HG02610 (cell line): ENCODE data around the gene SFSWAP.
"Not testable (repeated sequence)": the region's sequence is repeated elsewhere in the genome, so short reads cannot be mapped to it uniquely, and the experiment has no call there.

Experiments
- ATAC-seq: cut with Tn5 transposase; IDR thresholded peaks from one replicate; pipeline ENCODE4 v1.9.1; 2021; ENCODE audit warnings: mild to moderate bottlenecking, moderate library complexity; ENCODE audit not compliant: unreplicated experiment

The SFSWAP gene

DNA sequence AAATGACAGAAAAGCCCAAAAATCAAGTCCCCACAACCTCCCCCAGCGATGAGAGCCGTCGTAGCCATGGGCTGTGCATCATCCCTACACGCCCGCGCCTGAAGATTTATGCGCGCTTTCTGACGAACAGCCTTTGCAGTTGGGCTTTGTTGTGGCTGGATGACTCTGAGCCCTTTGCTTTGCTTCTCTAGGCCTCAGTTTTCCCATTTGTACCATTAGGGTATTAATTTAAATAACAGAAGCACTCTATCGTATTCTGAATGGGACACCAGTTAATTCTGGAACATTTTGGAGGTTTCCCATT lies 24.2 kb downstream of the SFSWAP start:
- ATAC-seq = no peak

DNA sequence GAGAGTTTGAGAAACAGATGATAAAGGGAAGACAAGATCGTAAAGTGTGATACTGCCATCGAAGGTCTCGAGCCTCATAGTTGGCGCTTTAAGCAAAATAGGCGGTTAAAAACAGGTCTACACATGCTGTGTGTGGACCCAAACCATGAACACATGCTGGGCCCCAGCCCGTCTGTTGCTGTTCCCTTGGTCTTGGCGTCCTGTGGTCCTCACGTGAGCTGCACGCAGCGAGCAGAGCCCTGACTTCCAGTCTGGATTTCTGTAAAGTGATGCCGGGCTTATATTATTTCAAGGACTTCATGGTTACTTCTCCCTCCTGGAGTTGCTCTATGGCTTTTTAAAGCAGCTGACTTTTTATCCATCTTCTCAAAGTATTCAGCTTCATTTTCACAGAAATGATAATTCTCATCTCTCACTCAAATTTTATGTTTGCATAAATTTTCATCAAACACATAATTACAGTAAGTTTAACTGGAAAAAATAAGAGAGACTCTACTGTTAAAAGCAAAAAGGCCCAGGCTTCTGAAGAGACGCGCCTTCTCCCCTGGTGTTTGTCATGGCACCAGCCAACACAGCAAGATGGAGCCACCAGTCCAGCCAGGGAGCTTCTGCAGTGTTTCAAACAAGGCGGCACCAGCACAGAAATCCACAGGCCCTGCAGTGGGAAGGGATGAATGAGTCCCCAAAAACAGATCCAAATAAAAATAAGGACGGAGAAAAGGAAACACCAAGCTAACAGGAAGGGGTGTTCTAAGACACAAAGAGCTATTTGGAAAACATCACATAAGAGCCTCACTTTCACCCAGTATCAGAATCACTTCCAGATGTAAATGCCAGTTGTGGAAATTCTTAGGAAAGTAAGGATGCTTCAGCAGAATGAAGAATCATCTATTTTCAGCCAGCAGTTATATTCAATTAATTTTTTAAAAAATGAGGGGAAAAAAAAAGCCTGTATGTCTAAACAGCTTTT lies 24.9 kb downstream of the SFSWAP start:
- ATAC-seq = no peak

DNA sequence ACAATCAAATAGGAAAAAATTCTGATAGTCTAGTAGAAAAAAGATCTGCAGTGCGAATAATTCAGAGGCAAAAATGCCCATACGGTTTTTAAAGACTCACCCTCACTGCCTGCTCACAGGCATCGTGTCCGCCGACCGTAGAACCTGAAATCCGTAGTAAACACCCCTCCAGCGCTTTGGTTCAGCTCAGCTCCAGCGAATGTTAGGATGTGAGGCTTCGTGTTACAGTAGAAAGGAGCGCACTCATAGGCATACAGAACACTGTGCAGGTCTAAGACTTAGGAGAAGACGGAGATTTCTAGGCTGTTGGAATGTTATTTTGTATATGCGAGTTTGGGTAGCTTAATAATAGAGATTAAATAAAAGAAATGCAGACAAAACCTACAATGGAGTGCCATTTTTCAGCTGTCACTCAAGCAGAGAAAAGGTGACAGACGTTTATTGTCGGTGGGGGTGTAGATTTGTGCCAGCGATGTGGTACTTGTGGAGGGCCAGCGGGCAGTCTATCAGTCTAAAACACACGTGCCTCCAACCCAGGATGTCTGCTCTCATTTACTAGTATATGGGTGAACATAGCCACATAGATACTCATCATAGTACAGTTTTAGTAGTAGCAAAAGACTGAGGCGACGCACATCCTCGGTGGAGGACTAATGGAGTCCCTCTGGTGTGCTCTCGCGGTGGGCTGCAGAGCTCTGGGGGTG lies 25.7 kb downstream of the SFSWAP start:
- ATAC-seq = no peak

DNA sequence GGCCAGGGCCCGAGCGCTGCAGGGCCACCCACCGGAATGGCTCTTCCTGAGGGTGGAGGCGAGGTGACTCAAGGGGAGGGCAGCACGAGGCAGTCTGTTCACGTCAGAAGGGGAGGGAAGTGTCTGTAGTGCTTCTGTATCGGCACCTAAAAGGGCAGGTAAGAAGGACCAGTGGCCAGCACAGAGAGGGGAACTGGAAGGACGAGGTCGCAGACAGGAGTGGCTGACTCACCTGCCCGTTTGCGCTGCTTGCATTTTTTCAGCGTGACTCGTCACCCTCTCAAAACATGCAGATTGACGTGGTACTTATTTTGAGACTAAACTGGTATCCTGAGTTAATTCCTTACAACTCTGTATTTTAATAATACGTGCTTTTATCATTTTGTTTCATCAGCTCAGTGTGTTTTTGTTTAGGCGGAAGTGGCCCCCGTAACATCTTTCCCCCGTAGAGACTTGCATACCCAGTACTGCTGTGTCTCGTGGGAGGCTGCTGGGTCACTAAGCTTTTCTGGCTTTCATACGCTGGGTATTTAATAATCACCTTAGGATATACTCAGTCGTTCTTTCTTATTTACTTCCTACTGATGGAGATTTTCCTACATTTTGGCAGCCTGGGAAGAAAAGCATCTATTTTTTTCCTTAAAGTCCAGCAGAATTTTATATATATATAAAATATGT lies 26.4 kb downstream of the SFSWAP start:
- ATAC-seq = no peak

DNA sequence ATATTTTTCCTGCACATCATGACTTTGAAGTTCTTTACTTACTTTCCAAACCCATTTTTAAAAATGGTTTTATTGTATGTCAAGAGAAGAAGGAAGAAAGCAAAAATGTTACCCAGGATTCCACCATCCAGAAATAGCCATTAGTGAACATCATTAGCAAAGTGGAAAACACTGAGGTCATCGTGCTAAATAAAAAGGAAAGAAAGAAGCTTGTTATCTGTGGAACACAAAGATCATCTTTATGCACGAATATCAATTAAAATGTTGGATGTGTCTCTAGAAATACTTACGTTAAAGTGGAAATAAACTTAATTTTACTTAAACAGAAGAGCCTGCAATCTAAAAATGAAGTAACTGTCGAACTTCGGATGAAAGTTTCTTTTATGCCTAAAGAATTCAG lies 27.3 kb downstream of the SFSWAP start:
- no peak for ATAC-seq

DNA sequence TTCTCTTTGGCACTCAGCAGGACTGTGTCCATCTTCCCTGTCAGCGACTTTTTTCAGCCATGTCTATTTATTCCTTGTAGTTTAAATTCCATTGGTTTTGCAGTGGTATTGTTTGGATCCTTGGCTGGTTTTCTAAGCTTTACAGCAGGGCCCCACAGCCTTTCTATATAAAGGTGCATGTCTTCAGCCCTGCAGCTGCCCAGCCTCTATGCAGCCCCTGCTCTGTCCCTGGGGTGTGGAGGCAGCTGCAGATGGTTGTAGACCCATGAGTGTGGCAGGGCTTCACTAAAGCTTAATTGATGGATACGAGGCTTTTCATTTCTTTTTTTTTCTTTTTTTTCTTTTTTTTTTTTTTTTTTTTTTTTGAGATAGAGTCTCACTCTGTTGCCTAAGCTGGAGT lies 29.7 kb downstream of the SFSWAP start:
- ATAC-seq = no peak

DNA sequence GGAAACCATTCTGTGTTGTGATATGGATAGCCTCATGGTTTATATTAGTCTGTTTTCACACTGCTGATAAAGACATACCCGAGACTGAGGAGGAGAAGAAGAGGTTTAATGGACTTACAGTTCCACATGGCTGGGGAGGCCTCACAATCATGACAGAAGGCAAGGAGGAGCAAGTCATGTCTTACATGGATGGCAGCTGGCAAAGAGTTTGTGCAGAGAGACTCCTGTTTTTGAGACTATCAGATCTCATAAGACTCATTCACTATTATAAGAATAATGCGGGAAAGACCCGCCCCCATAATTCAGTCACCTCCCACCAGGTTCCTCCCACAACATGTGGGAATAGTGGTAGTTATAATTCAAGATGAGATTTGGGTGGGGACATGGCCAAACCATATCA lies 31.9 kb downstream of the SFSWAP start:
- not testable (repeated sequence) for ATAC-seq

DNA sequence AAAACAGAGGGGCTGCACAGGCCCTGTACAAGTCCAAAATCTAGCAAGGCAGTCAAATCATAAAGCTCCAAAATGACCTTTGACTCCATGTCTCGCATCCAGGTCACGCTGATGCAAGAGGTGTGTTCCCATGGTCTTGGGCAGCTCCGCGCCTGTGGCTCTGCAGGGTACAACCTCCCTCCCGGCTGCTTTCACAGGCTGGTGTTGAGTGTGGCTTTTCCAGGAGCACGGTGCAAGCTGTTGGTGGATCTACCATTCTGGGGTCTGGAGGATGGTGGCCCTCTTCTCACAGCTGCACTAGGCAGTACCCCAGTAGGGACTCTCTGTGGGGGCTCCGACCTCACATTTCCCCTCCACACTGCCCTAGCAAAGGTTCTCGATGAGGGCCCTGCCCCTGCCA lies 32.5 kb downstream of the SFSWAP start:
- not testable (repeated sequence) for ATAC-seq

DNA sequence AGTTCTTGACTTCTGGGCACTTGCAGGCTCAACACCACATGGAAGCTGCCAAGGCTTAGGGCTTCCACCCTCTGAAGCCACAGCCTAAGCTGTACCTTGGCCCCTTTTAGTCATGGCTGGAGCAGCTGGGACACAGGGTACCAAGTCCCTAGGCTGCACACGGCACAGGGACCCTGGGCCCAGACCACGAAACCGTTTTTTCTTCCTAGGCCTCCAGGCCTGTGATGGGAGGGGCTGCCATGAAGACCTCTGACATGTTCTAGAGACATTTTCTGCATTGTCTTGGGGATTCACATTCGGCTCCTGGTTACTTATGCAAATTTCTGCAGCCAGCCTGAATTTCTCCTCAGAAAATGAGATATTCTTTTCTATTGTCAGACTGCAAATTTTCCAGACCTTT lies 33.0 kb downstream of the SFSWAP start:
- ATAC-seq = not testable (repeated sequence)

DNA sequence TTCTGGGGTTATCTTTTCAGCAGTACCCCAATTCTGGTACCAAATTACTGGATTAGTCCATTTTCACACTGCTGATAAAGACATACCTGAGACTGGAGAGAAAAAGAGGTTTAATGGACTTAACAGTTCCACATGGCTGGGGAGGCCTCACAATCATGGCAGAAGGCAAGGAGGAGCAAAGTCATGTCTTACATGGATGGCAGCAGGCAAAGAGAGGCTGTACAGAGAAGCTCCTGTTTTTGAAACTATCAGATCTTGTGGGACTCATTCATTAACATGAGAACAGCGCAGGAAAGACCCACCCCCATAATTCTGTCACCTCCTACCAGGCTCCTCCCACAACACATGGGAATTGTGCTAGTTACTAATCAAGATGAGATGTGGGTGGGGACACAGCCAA lies 33.8 kb downstream of the SFSWAP start:
- not testable (repeated sequence) for ATAC-seq

DNA sequence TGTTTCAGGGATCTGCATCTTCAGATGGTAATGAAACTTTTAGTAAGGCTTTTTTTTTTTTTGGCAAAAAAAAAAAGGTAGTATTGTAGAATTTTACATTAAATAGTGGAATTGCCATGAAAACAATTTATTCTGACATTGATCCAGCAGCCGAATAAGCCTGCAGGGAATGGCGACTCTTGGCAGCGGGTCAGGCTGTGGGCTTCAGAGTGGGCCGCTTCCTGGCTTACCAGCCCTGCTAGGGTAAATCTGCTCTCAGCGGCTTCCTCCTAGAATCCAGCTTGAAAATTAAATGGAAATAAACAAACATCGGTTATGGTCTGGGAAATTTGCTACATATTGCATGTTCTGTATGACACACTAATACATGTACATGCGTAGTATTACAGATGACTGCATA lies 34.8 kb downstream of the SFSWAP start:
- no peak for ATAC-seq

DNA sequence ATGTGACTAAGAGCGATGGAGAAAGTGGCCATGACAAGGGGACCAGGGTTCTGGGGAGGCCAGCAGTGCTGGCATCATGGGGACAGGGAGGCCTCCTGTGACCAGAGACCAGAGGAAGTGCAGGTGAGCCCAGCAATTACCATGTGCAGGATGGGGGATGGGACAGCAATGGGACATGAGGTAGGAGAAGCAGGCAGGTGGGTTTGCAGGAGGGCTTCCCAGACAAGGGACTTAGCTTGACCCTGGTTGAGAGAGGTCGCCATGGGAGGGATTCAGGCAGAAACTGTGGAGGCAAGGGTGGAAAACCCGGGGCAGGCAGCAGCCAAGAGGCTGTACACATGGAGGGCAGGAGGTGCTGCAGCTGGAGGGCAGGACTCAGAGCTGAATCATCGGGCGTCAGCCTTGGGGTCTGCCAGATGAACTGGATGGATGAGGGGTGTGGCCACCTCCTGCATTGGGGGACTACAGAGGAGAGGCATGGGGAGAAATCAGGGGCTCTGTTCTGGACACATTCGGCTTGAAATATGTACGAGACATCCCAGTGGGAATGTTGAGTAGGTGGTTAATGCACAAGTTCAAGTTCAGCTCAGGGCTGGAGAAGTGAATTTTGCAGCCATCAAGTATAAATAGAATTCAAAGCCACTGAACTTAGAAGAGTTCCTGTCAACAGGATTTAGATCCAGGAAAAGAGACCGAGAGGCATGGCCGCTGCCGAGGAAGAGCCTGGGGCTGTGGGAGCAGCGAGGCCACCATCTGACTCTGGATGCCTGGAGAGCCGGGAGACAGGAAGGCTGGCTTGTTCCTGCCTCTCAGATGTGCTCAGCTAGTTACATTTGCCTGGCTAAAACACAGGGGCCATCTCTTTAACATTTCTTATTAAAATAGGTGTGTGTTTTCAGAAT lies 36.6 kb downstream of the SFSWAP start:
- no peak for ATAC-seq

DNA sequence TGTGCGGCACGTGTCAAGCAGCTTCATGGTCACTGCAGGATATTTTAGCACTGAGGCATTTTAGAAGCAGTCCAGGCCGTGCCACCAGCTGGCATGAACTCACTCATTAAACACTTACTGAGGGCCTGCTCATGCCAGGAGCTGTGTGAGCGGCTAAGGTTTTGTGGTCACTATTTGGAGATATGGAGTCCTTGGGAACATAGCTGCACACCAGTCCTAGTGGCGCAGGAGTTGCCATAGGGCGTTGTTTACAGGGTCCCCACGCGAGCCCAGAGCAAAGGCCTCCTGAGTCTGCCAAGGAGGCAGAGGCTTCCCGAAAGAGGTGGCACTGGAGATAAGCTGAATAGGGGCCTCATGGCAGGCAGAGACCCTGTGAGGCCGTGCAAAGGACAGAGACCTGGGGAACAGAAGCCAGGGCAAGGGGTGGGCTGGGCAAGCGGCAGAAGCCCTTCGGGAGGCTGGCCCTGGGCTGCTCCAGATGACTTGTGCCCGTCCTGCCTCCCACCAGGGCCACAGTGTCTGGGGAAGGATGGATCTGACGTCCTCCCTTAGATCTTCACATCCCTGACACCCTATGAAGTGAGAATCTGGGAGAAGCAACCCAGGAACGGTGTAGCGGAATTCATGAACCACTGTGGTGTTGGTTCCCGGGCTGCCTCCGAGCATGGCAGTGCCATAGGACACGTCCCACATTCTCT lies 38.9 kb downstream of the SFSWAP start:
- ATAC-seq = no peak

DNA sequence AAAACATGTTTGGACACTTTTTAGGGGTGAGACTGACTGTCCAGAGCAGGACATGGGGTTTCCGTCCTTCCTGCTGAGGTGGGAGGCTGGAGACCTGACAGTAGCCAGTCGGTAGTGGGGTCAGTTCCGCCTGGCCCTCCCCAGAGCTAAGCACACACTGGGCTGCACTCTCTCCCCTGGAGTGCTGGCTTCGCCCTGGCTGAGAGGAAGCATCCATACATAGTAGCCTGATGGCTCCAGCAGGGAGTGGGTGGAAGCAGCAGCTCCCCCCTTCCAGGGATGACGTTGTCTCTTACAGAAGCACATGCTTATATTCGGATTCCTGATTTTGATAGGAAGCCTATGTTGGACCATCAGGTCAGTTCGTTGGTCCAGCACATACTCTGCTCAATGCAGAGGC lies 40.4 kb downstream of the SFSWAP start:
- no peak for ATAC-seq

DNA sequence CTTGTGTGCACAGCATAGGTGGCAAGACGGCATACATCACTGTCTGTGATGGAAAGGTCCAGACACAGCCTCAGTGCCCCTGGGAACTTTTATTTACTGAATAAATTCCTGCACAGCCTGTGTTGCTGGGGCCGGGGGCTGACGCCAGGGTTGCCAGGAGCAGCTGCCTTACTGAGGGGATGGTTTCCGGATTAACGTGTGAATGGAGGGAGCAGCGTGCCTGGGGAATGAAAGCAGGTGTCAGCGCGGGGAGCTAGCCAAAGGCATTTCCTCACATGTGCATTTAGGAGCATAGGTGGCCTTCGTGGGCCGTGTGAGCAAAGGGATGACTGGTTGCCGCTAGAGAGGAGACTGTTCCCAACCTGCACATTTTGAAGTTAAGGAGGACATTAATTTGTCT lies 41.6 kb downstream of the SFSWAP start:
- no peak for ATAC-seq

DNA sequence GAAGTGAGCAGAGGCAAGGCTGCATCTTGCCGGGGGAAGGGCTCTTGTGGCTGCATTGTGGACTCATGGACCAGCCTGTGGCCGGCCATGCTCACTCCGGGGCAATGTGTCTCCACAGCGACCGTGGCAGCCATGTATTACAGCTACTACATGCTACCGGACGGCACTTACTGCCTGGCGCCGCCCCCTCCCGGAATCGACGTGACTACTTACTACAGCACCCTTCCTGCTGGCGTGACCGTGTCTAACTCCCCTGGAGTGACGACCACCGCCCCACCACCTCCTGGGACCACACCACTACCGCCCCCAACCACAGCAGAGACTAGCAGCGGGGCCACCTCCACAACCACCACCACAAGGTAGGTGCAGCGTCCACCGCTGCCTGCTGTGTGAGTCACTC lies 42.1 kb downstream of the SFSWAP start:
- ATAC-seq = no peak

DNA sequence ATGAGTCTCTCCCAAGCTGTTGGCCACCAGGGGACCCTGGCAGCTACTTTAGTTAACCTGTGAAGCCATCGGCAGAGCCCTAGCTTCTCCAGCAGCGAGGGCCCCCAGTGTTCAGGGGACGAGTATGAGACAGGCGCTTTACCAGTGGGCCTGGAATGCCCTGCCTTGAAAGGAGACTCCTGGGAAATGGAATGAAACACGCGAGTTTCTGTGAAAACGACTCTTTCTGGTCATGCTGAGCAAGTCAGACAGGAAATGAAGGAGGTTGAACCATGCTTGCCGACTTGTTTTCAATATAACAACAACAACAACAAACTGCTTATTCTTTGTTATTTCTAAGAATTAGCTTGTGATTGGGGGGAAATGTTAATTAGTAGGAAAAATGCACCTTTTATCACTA lies 42.9 kb downstream of the SFSWAP start:
- no peak for ATAC-seq

DNA sequence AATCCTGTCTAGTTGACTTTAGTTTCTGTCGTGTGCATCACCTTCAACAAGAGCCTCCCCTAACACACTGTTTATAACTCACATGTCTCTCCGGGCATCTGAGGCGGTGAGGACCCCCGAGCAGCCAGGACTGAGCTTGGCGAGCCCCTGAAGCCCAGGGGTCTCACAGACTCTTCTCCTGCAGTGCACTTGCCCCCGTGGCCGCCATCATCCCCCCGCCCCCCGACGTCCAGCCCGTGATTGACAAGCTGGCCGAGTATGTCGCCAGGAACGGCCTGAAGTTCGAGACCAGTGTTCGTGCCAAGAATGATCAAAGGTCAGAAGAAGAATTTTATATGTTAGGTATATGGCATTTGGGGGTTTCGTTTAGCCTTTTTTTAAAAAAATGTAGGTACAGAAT lies 43.3 kb downstream of the SFSWAP start:
- ATAC-seq = no peak

DNA sequence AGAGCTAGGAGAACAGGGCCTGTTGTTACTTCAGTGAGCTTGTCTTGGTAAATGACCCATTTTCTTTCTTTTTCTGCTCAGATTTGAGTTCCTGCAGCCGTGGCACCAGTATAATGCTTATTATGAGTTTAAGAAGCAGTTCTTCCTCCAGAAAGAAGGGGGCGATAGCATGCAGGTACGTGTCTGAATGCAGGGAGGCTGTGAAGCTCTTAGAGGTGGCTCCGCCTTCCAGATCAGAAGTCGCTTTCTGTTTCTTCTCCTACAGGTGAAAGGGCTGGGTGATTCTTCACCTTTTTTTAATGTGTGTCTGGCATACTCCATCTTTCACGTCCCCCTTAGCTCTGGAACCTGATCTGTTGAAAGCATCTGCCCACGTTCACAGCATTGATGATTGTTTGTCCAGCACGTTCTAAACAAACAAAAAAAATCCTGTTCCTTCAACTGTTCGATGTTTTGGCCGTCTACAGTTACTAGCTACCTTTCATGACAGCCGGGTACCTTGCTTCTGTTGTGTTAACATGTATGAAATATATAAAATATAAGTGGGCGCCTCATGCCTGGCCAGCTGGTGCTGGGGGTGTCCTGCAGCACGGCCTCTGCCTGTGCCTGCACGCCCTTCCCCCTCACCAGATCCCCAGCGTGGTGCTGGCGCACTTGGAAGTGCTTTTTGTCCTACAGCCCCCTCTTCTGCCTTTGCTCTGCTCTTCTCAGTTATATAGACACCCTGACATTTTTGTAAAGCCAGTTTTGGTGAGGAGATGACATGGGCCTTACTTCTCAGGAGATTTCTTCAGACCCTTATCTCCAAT lies 44.6 kb downstream of the SFSWAP start:
- ATAC-seq = no peak
